Astrocyte of the hippocampus (primary cell): ENCODE data around the gene RAB21.

Experiments used
- DNase-seq: peaks from one replicate; pipeline ENCODE4 v3.0.0; 2011; ENCODE audit warnings: low read depth, low spot score

Gene RAB21, protein sequence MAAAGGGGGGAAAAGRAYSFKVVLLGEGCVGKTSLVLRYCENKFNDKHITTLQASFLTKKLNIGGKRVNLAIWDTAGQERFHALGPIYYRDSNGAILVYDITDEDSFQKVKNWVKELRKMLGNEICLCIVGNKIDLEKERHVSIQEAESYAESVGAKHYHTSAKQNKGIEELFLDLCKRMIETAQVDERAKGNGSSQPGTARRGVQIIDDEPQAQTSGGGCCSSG

DNA sequence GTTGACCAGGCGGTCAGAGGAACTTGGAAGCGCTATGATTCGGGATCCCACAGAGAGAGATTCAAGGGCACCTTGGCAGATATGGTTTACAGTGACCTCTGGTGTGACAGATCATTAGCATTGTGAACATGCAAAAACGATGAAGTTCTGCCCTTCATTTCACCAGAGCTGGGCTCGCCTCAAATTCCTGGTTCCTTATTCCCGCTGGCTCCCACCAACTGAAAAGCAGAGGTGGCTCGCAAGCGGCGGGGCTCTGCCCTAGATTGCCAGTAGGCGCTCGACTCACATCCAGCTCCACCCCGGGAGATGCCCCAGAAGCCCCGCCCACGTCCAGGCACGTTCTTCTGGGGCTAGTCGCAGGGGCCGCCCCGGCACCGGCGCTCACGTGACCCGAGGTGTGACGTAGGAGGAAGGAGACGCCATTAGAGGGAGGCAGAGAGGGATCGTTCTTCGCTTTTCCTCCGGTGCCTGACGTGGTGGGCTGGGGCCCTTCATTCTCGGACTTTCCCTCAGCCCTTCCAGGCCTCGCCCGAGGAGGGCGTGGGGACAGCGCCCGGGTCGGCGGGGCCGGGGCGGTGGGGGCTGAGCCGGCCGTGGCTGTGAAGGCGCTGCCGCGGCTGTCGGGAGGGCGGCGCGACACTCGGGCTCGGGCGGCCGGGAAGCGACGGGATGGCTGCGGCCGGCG, at the start of gene RAB21:
Gene RAB21, plus strand, starts transcription at position 403 of the 685 bp plus-strand sequence. Its CDS starts 267 bp downstream, at position 670.
- peak; percentile 99 for DNase-seq

DNA sequence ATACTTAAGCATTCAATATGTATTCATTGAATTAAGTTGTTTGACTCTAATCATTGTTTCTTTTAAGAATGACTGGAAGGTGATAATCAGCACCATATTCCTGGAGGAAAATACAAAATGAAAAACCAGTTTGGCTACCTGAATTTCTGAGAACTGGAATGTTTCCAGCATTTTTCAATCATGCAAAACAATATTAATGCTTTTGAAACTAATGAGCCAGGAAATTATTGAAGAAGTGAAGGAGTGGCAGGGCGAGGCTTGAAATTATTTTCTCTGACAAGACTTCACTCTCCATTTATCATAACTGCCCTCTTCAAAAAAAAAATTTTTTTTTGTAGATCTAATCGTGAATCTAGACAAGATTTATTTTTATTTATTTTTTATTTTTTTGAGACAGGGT, 49.7 kb upstream of the RAB21 start:
- DNase-seq = no peak

DNA sequence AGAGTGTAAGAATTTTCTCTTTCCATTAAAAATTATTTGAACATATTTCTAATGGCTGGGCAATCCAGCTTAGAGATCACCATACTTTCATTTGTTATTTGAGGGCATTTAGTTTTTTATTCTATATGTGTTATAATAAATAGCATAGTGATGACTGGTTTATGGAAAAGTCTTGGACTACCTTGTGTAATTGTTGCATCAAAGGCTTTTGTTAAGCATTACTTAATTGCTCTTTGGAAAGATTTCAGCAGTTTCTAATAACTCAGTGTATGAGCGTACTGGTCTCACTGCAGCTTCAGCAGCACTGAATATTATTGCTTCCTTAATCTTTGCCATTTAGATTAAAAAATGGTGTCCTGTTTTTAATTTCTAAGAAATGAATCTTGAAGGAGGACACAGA, 46.0 kb upstream of the RAB21 start:
- DNase-seq = no peak

- DNase-seq = peak; percentile 92
These were observed 44.2 kb upstream of the RAB21 start for GRCh38 chr12:71710276-71711125.

DNA sequence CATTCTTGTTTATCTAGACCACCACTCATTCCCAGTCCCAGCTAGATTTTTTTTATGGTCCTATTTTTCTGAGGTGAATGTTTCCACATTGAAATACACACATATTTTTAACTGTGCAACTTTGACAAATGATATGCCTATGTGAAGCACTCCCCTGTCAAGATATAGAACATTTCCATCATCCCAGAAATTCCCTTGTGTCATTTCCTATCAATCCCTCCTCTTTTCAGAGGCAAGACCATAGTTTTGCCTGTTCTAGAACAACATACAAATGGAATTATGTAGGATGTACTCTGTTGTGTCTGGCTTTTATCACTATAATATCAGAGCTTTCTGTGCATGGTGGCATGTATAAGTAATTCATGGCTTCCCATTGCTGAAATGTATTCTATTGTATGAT, 36.1 kb upstream of the RAB21 start:
- DNase-seq = no peak

DNA sequence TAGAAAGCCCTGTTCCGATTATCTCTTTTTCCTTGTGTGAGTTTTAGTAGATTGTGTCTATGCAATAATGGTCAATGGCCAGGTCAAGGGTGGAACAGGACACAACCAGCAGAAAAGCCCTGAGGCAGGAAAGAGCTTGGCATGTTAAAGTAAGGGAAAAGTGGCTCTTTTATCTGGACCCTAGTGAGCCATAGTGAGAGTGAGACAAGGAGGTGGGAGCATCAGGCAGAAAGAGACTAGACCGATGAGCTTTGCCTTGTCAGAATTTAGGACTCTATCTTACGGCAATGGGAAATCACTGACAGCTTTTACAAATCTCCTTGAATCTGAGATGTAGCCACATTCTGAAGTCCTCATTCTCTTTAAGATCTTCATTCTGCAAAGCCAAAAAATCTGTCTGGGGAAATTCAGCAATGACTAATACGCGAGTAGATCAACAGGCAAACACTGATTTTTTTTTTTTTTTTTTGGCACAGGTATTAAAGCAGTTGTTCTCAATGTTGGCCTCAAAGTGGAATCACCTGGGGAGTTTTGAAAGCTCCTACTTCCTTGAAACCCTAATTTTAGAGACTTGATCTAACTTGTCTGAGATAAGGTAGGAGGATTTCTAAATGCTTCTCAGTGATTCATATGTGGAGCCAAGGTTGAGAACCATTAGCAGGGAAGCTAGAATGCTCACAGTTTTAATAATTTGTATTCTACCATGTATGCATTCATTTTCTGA, 34.9 kb upstream of the RAB21 start:
- DNase-seq = no peak

DNA sequence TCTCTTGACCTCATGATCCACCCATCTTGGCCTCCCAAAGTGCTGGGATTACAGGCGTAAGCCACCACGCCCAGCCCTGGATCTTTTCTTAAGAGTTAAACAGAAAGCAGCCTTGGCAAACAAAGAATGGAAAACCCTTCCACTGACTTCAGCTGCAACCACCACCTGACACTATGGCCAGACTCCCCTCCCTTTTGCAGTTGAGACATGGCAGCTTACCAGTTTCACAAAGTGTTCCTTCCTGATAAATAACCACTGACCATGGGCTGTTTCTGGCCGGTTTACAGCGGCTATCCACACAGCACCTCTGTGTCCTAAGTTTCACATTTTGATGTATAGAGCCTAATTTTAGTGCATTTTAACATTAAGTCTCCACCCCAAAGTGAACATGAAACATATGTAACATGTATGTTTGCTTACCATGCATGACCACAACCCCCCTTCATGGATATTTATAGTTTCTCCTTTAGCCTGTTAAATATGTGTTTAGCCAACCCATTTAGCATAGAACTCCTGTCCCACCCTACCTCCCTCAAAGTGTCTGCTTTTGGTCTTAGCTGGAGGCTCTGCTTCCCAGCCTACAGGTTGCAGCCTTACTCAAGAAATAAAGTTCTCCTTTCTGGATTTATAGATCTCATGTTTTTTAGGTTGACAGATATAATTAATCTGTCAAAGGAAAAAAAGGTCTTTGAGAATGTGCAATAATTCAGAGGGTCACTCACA, 32.7 kb upstream of the RAB21 start:
- no peak for DNase-seq

DNA sequence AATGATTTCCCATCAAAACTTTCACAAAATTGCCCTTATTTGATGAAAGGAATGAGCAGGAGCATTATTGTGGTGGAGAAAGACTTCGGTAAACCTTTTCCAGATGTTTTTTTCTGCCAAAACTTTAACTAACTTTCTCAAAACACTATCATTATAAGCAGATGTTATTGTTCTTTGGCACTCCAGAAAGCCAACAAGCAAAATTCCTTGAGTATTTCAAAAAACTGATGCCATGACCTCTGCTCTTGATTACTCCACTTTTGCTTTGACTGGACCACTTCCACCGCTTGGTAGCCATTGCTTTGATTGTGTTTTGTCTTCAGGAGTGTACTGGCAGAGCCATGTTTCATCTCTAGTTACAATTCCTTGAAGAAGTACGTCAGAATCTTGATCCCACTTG, 29.7 kb upstream of the RAB21 start:
- no peak for DNase-seq

GRCh38 chr12:71726548-71726947, 28.1 kb upstream of the RAB21 start:
- DNase-seq = no peak

DNA sequence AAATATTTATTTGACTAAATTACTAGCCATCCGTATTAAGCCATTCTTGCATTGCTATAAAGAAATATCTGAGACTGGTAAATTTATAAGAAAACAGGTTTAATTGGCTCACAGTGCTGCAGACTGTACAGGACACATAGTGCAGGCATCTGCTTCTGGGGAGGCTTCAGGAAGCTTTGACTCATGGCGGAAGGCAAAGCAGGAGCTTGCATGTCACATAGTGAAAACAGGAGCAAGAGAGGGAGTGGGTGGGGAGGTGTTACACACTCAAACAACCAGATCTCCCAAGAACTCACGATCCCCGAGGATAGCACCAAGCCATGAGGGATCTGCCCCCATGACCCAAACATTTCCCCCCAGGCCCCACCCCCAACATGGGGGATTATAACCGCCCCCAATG, 26.7 kb upstream of the RAB21 start:
- no peak for DNase-seq

GRCh38 chr12:71730936-71731335, 23.7 kb upstream of the RAB21 start:
- DNase-seq = no peak

DNA sequence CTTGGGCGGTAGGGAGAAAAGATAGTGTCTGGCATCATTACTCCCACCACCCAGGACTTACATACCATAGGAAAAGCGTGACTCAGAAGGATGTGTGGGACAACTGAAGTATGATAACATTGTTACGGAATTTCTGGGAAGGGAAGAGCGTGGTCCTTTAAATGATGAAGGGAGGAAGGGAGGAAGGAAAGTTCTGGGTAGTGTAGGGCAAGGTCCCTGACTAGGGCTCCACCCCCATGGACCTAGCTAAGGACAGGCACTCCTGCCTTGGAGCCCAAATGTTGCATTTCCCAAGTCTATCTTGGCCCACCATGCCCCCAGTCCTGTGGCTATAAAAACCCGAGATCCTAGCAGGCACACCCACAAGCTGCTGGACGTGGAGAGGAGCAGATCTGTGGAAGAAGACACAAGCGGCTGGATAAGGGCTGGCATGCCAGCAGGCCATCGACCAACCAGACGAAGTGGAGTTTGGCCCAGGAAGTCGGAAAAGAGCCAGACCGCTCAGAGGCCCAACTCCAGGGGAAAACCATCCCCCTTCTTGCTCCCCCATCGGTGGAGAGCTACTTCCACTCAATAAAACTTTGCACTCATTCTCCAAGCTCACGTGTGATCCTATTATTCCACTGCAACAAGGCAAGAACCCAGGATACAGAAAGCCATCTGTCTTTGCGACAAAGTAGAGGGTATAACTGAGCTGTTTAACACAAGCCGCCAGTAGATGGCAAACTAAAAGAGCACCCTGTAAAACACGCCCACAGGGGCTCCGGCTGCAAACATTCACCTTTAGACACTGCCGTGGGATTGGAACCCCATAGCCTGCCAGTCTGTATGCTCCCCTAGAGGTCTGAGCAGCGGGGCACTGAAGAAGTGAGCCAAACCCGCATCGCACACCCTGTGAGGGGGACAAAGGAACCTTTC, 23.0 kb upstream of the RAB21 start:
- peak; percentile 13 for DNase-seq

GRCh38 chr12:71732357-71732712, 22.3 kb upstream of the RAB21 start:
- DNase-seq = no peak

GRCh38 chr12:71737197-71737596, 17.5 kb upstream of the RAB21 start:
- no peak for DNase-seq

- no peak for DNase-seq
These were observed 11.7 kb upstream of the RAB21 start for GRCh38 chr12:71742998-71743397.

DNA sequence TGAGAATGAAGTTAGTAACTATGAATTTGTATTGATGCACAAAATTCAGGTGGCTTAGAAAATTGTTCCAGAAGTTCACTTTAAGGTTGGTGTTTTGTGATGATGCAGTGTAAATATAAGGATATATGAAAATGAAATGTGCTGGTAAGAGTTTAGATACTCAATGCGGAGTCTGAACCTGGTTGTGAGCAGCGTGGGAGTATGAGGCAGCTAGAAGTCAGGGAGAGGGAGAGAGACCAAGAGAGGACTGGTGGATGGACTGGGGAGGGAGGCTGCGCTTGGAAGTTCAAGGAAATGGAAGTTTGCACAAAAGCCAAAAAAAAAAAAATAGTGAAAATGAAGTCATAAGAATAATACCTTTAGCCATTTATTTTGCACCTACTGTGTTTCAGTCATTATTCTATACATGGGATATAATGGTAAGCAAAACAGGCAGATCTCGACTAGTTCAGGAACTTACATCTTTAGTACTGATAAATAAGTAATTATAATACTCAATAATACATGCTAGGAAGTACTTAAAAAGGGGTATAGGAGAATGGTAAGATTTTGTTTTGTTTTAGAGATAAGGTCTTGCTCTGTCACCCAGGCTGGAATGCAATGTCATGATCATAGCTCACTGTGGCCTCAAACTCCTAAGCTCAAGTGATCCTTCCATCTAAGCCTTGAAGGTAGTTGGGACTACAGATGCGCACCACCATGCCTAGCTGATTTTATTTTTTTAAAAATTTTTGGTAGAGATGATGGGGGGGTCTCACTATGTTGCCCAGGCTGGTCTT, 10.0 kb upstream of the RAB21 start:
- DNase-seq = no peak

- DNase-seq = peak; percentile 73
These were observed 7.6 kb upstream of the RAB21 start for GRCh38 chr12:71746974-71747611.

DNA sequence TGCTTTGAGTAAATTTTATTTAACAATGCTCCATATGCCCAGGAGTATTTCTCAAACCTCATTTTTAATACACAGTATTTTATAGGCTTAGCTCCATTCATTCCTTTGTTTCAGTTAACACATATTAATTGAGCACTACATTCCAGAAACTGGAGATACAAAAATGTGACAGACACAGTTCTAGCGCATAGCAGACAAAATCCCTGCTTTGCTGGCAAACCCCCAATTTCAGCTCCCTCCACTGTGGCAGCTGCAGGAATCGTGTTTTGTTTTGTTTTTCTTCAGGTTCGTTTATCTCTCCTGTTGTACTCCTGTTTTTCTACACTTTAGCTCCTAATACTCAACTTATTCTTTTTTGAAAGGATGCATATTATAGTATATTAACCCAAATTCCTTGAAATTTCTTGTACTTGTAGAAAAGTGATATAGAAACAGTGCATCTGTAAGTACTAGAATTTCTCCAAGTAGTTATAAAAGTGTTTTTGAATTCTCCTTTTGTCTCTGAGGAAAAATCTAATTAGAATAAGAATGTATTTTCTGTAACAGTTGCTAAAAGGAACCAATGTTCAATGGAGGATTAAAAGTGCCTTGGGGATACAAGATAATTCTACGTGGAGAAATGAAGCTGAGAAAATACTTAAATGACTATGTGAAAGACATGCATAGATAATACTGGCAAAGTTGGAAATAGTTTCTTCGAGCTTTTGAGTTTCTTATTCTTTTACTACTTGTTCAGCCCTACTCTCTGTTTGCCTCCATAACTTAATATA, 6.4 kb upstream of the RAB21 start:
- DNase-seq = no peak
